Superior temporal gyrus (tissue), 1 donor: ENCODE data around the gene MUC20.
"Not testable (repeated sequence)": the region's sequence is repeated elsewhere in the genome, so short reads cannot be mapped to it uniquely, and the experiment has no call there.

ENCODE experiments used
- DNase-seq: peaks from one replicate; pipeline ENCODE4 v3.0.0-alpha.2; 2016; ENCODE audit errors: extremely low spot score

MUC20 gene

GRCh38 chr3:195770841-195771645 is 50.3 kb downstream of the MUC20 start:
- DNase-seq: not testable (repeated sequence)

GRCh38 chr3:195771646-195772300 is 51.0 kb downstream of the MUC20 start:
- DNase-seq: no peak

- no peak for DNase-seq
These were observed 53.3 kb downstream of the MUC20 start for GRCh38 chr3:195773956-195774537.

GRCh38 chr3:195774917-195775316 is 54.1 kb downstream of the MUC20 start:
- no peak for DNase-seq

GRCh38 chr3:195777975-195778374 is 57.2 kb downstream of the MUC20 start:
- DNase-seq: no peak

GRCh38 chr3:195781236-195781635 is 60.5 kb downstream of the MUC20 start:
- not testable (repeated sequence) for DNase-seq
